HepG2 (cell line): ENCODE results near the gene MICB. TPM values are rescaled to one million over a fixed set of nuclear protein-coding genes. Genes with fewer than 3 reads are reported as not detected.

Experiments used
- BCLAF1 ChIP-seq: fragments of 450-650 bp; IDR thresholded peaks from 2 replicates; pipeline ENCODE4 v1.6.1; 2017; ENCODE audit warnings: mild to moderate bottlenecking
- E2F5 ChIP-seq: sonication (generic); formaldehyde crosslinking; conservative IDR thresholded peaks from 2 replicates; pipeline ENCODE4 v1.4.0; 2020; ENCODE audit warnings: missing genetic modification reagents
- FOXC1 ChIP-seq: sonication (generic); formaldehyde crosslinking; IDR thresholded peaks from 2 replicates; pipeline ENCODE4 v1.8.0; 2022; ENCODE audit warnings: mild to moderate bottlenecking, missing genetic modification reagents, borderline replicate concordance
- HBP1 ChIP-seq: IDR thresholded peaks from 2 replicates; pipeline ENCODE4 v1.6.1; 2016; ENCODE audit warnings: low read depth, control low read depth
- MTA3 ChIP-seq: sonication (generic); formaldehyde crosslinking; IDR thresholded peaks from 2 replicates; pipeline ENCODE4 v1.4.0; 2020; ENCODE audit warnings: missing genetic modification reagents
- MXD4 ChIP-seq: IDR thresholded peaks from 2 replicates; pipeline ENCODE4 v1.6.1; 2016; ENCODE audit warnings: mild to moderate bottlenecking, missing biosample characterization, missing genetic modification reagents
- MXI1 ChIP-seq: IDR thresholded peaks from 3 replicates; pipeline ENCODE4 v1.6.1; 2012; ENCODE audit warnings: low read depth, low read length, inconsistent platforms, borderline replicate concordance
- PCBP1 ChIP-seq: fragments of 200-400 bp; formaldehyde crosslinking; IDR thresholded peaks from 2 replicates; pipeline ENCODE4 v1.6.1; 2017; ENCODE audit warnings: mild to moderate bottlenecking, low read depth, low read length, borderline replicate concordance
- SIX4 ChIP-seq: sonication (generic); formaldehyde crosslinking; IDR thresholded peaks from 2 replicates; pipeline ENCODE4 v1.4.0; 2020; ENCODE audit warnings: missing genetic modification reagents
- SKI ChIP-seq: fragments of 450-650 bp; IDR thresholded peaks from one replicate; pipeline ENCODE4 v1.6.1; 2018; ENCODE audit warnings: mild to moderate bottlenecking; ENCODE audit not compliant: partially characterized antibody
- SMAD9 ChIP-seq: sonication (generic); formaldehyde crosslinking; IDR thresholded peaks from 2 replicates; pipeline ENCODE4 v1.5.1; 2020; ENCODE audit warnings: mild to moderate bottlenecking, missing genetic modification reagents
- THAP9 ChIP-seq: sonication (generic); formaldehyde crosslinking; IDR thresholded peaks from 2 replicates; pipeline ENCODE4; 2020; ENCODE audit warnings: missing genetic modification reagents, mild to moderate bottlenecking, borderline replicate concordance
- ZBTB8A ChIP-seq: sonication (generic); formaldehyde crosslinking; IDR thresholded peaks from 2 replicates; pipeline ENCODE4 v1.4.0; 2020; ENCODE audit warnings: mild to moderate bottlenecking, low read depth, missing genetic modification reagents, borderline replicate concordance
- ZC3H13 ChIP-seq: sonication (generic); formaldehyde crosslinking; IDR thresholded peaks from 2 replicates; pipeline ENCODE4 v1.8.1; 2023; ENCODE audit warnings: mild to moderate bottlenecking, missing genetic modification reagents, moderate library complexity
- ZNF441 ChIP-seq: sonication (generic); formaldehyde crosslinking; IDR thresholded peaks from 2 replicates; pipeline ENCODE4 v1.7.0; 2021; ENCODE audit warnings: missing genetic modification reagents, borderline replicate concordance
- ZNF614 ChIP-seq: IDR thresholded peaks from 2 replicates; pipeline ENCODE4 v1.6.1; 2018; ENCODE audit warnings: missing biosample characterization, missing genetic modification reagents, inconsistent platforms, borderline replicate concordance
- ZNF770 ChIP-seq: sonication (generic); formaldehyde crosslinking; IDR thresholded peaks from 2 replicates; pipeline ENCODE4 v1.5.0; 2020; ENCODE audit warnings: mild to moderate bottlenecking, missing genetic modification reagents
- ZSCAN20 ChIP-seq: sonication (generic); formaldehyde crosslinking; IDR thresholded peaks from 2 replicates; pipeline ENCODE4 v1.4.0; 2020; ENCODE audit warnings: missing genetic modification reagents, mild to moderate bottlenecking, borderline replicate concordance
- polyA plus RNA-seq, 8 experiments: library from polyadenylated mRNA; depleted of rRNA in 3 of 8; stranded (reverse) in 7 of 8; unstranded in 1 of 8; fragments of >200 nt; fragmentation: Illumina TruSeq in 4 of 8; extraction: Trizol in 4 of 8; gene quantifications; 2 replicates each; pipeline versions ENCODE4 v1.2.1 to v1.2.3, GENCODE V29; 2011 to 2016; ENCODE audit warnings: low read depth in 4 of 8, missing spikeins in 1 of 8, mixed read lengths in 1 of 8; ENCODE audit not compliant: insufficient read depth in 1 of 8
- total RNA-seq, 5 experiments: library from RNA; depleted of rRNA; stranded (reverse); fragments of >200 nt; fragmentation: Illumina TruSeq; extraction: Trizol; gene quantifications; 2 replicates each; pipeline ENCODE4 v1.2.3, GENCODE V29; 2016; ENCODE audit warnings: low read depth in 1 of 5

Gene MICB
- total and polyA plus RNA-seq, 2 of the 13 experiments (the other 11 are each of a cell fraction or from before 2014, with no cell fraction given) = 12.5 to 12.8 TPM

- no peak for TF ChIP-seq THAP9 (CRISPR knock-in tag)
- peak; percentile 62; the same call in 1 of the 2 replicates for TF ChIP-seq ZNF770 (CRISPR knock-in tag)
- no peak for TF ChIP-seq SMAD9 (CRISPR knock-in tag)
- peak; percentile 34 for TF ChIP-seq SKI
- no peak for TF ChIP-seq ZSCAN20
- no peak for TF ChIP-seq ZNF441
- no peak for TF ChIP-seq E2F5 (CRISPR knock-in tag)
- TF ChIP-seq ZNF614 (CRISPR knock-in tag) = 0 out of 2 replicates have a peak, but pooled peaks have one; percentile 27
- TF ChIP-seq HBP1 (CRISPR knock-in tag) = 0 out of 2 replicates have a peak, but pooled peaks have one; percentile 38
- TF ChIP-seq BCLAF1 = no peak
- peak; percentile 48; the same call in 1 of the 3 replicates for TF ChIP-seq MXI1
- TF ChIP-seq ZC3H13 = 0 out of 2 replicates have a peak, but pooled peaks have one; percentile 36
- 0 out of 2 replicates have a peak, but pooled peaks have one; percentile 10 for TF ChIP-seq MXD4 (CRISPR knock-in tag)
- TF ChIP-seq PCBP1 = 0 out of 2 replicates have a peak, but pooled peaks have one; percentile 10
- no peak for TF ChIP-seq ZBTB8A (CRISPR knock-in tag)
- TF ChIP-seq SIX4 (CRISPR knock-in tag) = 0 out of 2 replicates have a peak, but pooled peaks have one; percentile 11
- no peak for TF ChIP-seq MTA3 (CRISPR knock-in tag)
- peak; percentile 79; the same call in 1 of the 2 replicates for TF ChIP-seq FOXC1 (CRISPR knock-in tag)
These were observed 48.5 kb downstream of the MICB start, which contains the start of gene ATP6V1G2 (continued) for GRCh38 chr6:31546339-31546957.
